IMR-90 (cell line): ENCODE measurements around the gene GAS7.

Experiments
- CEBPB ChIP-seq: IDR thresholded peaks from 2 replicates; pipeline ENCODE4 v1.6.1; 2012; ENCODE audit warnings: low read depth, low read length, improper control_type of control experiment
- CTCF ChIP-seq: conservative IDR thresholded peaks from 2 replicates; pipeline ENCODE4 v1.5.1; 2012; ENCODE audit warnings: mild to moderate bottlenecking, low read depth, low read length, improper control_type of control experiment
- POLR2A ChIP-seq: IDR thresholded peaks from 2 replicates; pipeline ENCODE4 v1.6.1; 2012; ENCODE audit warnings: mild to moderate bottlenecking, low read depth, low read length
- RAD21 ChIP-seq: IDR thresholded peaks from 2 replicates; pipeline ENCODE4 v1.6.1; 2012; ENCODE audit warnings: low read length, improper control_type of control experiment

GRCh38 chr17:10064536-10064935 lies 133.9 kb downstream of the GAS7 start:
- TF ChIP-seq CTCF (no peak), RAD21 (no peak), POLR2A (no peak), CEBPB (no peak)
